ENCODE data around the gene UGT1A9.
"Not testable (repeated sequence)": the region's sequence is repeated elsewhere in the genome, so short reads cannot be mapped to it uniquely, and the experiment has no call there.

DNA sequence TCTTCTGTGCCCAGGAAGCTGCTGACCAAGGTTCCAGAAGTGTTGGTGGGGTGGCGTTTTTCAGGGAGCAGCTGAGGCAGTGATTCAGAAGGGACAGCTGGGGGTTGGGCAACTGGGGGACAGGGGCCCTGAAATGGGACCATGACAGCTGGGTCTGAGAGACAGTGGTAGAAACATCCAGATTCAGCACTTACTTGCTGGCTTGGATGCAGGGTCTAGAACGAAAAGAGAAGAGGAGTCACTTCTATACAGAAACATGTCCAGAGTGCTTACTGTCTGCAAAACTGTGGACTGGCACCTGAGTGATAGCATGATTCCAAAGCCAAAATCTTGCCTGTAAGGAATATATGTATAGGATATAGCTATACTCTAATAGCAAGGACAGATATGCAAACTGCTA lies 74.1 kb downstream of the UGT1A9 start:
- TF ChIP-seq, protein P1, sequence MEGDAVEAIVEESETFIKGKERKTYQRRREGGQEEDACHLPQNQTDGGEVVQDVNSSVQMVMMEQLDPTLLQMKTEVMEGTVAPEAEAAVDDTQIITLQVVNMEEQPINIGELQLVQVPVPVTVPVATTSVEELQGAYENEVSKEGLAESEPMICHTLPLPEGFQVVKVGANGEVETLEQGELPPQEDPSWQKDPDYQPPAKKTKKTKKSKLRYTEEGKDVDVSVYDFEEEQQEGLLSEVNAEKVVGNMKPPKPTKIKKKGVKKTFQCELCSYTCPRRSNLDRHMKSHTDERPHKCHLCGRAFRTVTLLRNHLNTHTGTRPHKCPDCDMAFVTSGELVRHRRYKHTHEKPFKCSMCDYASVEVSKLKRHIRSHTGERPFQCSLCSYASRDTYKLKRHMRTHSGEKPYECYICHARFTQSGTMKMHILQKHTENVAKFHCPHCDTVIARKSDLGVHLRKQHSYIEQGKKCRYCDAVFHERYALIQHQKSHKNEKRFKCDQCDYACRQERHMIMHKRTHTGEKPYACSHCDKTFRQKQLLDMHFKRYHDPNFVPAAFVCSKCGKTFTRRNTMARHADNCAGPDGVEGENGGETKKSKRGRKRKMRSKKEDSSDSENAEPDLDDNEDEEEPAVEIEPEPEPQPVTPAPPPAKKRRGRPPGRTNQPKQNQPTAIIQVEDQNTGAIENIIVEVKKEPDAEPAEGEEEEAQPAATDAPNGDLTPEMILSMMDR (IDR thresholded peaks at IDR 0.05; ENCODE audit: poor library complexity): not testable (repeated sequence)
- not testable (repeated sequence) for TF ChIP-seq EZH2phosphoT487 (IDR thresholded peaks at IDR 0.05; ENCODE audit: low read depth, severe bottlenecking, unreplicated experiment); EZH2 (IDR thresholded peaks at IDR 0.05; ENCODE audit: borderline replicate concordance)

Data from hepatocyte (in vitro differentiated cells).